Retinal pigment epithelial cell (primary cell): ENCODE results near the gene ARID4B.

ENCODE experiments used
- DNase-seq: peaks from one replicate; pipeline ENCODE4 v3.0.0-alpha.2; 2010; ENCODE audit warnings: low read depth
- H3K4me3 ChIP-seq: 2 replicates; pipeline ENCODE4 v1.5.1; 2011; ENCODE audit warnings: mild to moderate bottlenecking, low read length, control low read depth, moderate library complexity
- TF ChIP-seq, protein P1 (sequence below): conservative IDR thresholded peaks from 2 replicates; pipeline ENCODE4 v1.5.1; 2011; ENCODE audit warnings: low read depth, low read length, control low read depth, inconsistent platforms

The ARID4B gene

DNA sequence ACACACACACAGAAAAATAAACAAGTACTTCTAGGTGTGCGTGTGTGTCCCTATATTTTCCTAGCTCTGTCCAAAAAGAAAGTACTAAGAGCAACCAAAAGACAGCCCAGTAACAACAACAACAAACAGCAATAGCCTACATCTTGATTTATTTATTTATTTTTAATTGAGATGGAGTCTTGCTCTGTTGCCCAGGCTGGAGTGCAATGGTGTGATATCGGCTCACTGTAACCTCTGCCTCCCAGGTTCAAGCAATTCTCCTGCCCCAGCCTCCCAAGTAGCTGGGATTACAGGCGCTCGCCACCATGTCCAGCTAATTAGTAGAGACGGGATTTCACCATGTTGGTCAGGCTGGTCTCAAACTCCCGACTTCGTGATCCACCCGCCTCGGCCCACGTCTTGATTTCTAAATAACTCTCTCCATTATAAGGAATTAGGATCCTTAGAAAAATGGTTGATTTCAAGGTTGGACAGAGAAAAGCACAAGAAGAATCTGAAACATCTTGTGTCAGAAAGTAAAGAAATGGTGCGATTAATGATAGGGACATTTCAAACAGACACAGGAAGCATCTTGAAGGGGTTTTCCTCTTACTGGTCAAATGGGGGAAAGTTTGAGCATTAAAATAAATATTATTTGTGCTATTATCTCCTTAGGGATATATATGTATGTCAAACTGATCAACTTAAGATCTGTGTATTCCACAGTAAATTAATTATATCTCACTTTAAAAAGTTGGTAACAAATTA lies 59.4 kb downstream of the ARID4B start:
- DNase-seq: no peak
- H3K4me3 ChIP-seq: no peak overlapping the region
- TF ChIP-seq, protein P1, sequence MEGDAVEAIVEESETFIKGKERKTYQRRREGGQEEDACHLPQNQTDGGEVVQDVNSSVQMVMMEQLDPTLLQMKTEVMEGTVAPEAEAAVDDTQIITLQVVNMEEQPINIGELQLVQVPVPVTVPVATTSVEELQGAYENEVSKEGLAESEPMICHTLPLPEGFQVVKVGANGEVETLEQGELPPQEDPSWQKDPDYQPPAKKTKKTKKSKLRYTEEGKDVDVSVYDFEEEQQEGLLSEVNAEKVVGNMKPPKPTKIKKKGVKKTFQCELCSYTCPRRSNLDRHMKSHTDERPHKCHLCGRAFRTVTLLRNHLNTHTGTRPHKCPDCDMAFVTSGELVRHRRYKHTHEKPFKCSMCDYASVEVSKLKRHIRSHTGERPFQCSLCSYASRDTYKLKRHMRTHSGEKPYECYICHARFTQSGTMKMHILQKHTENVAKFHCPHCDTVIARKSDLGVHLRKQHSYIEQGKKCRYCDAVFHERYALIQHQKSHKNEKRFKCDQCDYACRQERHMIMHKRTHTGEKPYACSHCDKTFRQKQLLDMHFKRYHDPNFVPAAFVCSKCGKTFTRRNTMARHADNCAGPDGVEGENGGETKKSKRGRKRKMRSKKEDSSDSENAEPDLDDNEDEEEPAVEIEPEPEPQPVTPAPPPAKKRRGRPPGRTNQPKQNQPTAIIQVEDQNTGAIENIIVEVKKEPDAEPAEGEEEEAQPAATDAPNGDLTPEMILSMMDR: no peak

DNA sequence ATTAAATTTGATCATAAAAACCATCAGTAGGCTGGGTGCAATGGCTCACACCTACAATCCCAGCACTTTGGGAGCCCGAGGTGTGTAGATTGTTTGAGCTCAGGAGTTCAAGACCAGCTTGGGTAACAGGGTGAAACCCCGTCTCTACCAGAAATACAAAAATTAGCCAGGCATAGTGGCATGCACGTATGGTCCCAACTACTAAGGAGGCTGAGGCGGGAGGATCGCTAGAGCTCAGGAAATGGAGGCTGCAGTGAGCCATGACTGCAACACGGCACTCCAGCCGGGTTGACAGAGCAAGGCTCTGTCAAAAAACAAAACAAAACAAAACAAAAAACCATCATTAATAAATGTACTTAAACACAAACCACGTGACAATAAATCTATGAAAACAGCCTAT lies 61.0 kb downstream of the ARID4B start:
- no peak for DNase-seq
- TF ChIP-seq, protein P1: no peak
- H3K4me3 ChIP-seq: no peak overlapping the region

DNA sequence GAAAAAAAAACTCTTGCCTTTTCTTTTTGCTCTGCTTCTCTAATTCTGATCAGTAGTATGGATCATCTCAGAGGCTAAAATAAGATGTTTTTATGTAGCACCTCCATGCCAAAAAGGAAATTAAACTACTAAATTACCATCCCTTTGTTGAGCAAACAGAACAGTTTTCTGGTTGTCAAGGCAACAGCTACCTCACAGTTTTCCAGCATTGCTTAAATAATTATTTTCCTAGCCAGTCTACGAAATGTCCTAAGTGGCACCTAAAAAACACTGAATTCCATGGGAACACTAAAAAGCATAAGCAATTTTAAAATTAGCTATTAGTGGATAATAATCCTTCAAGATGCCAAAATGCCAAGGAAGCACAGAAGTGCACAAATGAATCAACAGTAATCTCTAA lies 61.7 kb downstream of the ARID4B start:
- TF ChIP-seq, protein P1: no peak
- DNase-seq: no peak
- H3K4me3 ChIP-seq: no peak overlapping the region

DNA sequence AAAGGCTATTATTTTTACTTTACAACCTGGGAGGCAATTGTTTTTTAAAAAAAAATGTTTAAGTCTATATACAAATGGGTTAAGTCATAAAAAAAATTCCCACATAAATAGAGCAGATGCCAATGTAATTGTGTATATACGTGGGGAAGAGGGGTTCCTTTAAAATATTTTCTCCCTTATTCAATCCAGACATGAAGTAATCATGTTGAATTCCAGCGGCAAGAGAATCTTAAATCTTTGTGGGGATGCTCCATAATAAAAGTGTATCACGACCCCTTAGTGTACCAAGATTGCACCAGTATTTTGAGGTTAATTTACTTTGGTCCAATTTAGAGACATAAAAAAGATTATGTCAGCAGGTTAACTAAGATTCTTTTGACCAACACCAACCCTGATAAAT lies 62.1 kb downstream of the ARID4B start:
- no peak overlapping the region for H3K4me3 ChIP-seq
- TF ChIP-seq, protein P1: no peak
- DNase-seq: no peak

DNA sequence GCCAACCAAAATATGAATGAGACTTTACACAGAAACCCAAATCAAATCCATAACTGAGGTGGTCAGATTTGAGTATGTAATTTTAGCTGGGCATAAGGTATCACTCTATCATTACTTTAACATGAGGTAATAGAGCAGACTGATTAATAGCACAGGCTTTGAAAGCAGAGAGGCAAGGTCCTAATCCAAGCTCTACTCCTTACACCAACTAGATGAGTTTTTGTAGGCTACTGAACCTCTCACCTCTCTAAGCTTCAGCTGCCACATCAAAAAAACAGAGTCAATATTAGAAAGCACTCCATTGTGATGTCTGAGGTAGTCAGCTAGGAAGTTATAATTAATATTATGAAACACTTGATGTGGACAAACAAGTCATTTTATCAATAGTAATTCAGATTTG lies 63.7 kb downstream of the ARID4B start:
- TF ChIP-seq, protein P1: no peak
- no peak for DNase-seq
- no peak overlapping the region for H3K4me3 ChIP-seq

DNA sequence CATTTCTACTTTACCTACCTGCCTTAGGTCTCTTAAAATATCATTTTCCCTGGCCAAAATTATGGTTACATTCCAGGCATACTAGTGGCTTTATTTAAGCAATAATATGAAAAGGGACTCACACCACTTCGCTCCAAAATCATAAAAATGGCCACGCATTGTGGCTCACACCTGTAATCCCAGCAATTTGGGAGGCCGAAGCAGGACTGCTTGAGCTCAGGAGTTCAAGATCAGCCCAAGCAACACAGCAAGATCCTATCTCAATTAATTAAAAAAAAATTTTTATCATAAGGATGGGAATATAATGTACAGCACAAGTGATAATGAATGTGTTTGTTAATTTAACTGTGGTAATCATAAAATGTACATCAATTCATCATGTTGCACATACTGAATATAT lies 65.4 kb downstream of the ARID4B start:
- DNase-seq: no peak
- no peak overlapping the region for H3K4me3 ChIP-seq
- TF ChIP-seq, protein P1: no peak

DNA sequence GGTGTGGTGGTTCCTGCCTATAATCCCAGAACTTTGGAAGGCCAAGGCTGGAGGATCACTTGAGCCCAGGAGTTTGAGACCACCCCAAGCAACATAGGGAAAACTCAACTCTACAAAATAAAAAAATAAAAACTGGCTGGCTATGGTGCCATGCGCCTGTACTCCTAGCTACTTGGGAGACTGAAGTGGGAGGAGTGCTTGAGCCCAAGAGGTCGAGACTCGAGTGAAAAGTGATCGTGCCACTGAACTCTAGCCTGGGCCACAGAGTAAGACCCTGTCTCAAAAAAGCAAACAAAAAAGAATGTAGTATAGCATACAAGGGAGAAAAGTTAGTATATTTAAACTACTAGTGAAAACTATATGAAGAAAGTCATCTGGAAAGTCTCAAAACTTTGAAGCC lies 66.7 kb downstream of the ARID4B start:
- TF ChIP-seq, protein P1: no peak
- H3K4me3 ChIP-seq: no peak overlapping the region
- no peak for DNase-seq
